ENCODE measurements around the gene TBX6.
"Not testable (repeated sequence)": the region's sequence is repeated elsewhere in the genome, so short reads cannot be mapped to it uniquely, and the experiment has no call there.

Gene TBX6, protein sequence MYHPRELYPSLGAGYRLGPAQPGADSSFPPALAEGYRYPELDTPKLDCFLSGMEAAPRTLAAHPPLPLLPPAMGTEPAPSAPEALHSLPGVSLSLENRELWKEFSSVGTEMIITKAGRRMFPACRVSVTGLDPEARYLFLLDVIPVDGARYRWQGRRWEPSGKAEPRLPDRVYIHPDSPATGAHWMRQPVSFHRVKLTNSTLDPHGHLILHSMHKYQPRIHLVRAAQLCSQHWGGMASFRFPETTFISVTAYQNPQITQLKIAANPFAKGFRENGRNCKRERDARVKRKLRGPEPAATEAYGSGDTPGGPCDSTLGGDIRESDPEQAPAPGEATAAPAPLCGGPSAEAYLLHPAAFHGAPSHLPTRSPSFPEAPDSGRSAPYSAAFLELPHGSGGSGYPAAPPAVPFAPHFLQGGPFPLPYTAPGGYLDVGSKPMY
- 0.35 to 0.72 reads per million in 2 donors for total RNA-seq

DNA sequence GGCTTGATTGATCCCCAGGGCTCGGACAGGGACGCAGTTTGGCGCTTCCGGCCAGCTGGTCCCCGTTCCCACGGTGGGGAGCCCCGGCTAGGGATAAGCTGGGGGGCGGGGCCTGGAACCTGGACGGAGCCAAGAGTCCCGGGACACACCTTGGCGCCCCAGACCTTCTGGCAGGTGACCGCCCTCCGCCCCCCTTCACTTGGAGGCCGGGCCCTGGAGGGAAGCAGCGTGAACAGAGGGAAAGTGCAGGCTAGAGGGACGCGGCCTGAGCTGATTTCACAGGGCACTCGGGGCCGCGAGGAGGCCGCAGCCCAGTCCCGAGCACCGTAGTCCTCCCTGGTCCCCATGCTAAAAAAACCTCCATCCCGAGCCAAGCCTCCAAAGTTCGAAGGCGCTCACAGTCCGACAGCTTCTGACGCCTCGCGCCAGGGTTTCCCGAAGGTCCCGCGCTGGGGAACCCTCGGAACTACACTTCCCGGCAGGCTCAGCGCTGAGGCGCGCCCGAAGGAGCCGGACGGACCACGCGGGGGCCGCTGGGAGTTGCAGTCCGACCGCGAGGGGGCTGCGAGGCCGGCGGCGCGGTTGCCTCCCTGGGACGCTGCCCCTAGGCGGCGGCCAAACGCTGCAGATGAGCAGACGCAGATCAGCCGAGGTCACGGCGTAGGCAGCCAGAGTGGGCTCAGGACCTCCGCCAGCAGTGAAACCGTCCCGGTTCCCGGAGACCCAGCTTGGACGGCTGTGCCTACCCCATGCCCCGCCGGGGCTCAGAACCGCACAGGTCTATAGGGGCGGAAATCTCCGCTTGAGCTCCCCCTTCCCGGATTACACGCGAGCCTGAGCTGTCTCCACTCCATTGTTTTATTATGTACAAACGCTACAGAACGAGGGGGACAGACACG, at the start of gene TBX6:
Gene TBX6, minus strand, starts transcription at position 451 of the 899 bp plus-strand sequence. CDS start 731 bp downstream, outside the sequence.
- DNase-seq = peak; percentile 90

DNA sequence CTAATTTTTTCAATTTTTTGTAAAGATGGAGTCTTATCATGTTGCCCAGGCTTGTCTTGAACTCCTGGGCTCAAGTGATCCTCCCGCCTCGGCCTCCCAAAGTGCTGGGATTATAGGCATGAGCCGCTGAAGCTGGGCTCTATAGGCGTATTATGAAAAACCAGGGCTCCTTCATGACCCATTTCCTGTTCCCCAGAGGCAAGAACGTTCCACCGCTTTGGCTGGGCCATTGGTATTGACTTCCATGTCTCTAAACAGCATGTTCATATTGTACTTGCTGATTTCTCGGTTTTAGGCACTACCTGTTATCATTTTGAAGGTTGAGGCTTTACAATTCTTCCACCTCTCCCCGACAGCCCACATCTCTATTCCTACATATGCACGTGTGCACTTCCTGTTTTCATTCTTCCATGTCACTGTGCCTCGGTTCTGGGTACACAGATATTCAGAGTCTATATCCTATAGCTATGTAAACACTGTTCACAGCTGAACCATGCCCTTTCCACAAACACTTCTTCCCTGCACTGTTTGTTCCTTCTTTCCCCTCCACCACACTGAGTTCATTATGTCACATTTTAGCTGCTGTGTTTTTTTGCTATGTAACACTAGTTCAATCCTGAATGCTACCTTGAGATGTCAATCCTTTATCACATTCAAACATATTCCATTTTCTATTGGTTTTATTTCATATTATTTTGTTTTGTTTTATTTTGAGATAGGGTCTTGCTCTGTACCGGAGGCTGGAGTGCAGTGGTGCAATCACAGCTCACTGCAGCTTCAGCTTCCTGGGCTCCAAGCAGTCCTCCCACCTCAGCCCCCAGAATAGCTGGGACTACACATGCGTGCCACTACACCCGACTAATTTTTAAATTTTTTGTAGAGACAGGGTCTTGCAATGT, 48.1 kb upstream of the TBX6 start:
- no peak for DNase-seq

DNA sequence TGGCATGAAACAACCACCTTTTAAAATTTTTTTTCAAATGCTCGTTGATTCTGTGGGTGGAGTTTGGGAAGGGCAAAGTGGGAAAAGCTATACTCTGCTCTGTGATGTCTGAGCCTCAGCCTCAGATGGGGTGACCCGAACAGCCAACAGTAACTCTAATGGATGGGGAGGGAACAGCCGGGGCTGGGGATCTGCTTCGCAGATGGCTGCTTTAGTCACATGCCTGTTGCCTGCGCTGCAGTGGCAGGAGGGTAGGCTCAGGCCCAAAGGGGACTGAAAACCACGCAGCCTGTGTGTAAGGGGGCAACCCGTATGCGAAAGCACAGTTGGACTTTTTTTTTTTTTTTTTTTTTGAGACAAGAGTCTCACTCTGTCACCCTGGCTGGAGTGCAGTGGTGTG, 46.2 kb upstream of the TBX6 start:
- no peak for DNase-seq

DNA sequence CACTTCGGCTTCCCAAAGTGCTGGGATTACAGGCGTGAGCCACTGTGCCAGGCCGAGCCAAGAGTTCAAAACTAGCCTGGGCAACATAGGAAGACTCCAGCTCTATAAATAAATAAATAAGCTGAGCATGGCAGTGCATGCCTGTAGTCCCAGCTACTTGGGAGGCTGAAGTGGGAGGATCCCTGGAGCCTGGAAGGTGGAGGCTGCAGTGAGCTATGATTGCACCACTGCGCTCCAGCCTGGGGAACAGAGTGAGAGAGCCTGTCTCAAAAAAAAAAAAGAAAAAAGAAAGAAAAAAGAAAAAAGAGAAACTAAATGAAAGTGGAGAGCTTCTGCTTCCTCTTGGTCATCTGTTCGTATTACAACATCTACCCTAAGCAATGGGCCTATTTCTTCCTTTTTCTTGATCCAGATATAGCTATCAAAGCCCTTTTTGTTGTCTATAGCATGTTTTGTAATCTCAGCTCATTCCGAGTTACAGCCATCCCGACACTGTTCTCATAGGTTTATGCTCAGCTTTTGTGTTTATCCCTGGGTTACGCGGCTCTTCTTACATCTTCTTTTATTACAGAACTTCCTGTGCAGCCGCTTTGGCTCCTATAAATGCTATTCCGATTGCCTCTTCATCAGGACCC, 45.4 kb upstream of the TBX6 start:
- no peak for DNase-seq

DNA sequence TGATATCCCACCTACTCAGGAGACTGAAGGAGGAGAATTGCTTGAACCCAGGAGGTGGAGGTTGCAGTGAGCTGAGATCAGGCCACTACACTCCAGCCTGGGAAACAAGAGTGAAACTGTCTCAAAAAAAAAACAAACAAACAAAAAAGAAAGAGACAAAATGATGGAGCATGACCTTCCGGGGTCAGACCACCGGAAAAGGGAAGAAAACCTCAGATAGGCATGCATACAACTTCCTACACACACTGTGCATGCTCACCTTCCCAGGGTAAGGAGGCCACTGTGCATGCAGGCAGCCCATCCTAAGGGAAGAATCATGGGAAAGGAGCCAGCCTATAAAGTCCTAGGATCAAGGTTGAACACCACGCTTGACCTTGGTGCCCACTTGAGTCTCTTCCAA, 40.9 kb upstream of the TBX6 start:
- no peak for DNase-seq

DNA sequence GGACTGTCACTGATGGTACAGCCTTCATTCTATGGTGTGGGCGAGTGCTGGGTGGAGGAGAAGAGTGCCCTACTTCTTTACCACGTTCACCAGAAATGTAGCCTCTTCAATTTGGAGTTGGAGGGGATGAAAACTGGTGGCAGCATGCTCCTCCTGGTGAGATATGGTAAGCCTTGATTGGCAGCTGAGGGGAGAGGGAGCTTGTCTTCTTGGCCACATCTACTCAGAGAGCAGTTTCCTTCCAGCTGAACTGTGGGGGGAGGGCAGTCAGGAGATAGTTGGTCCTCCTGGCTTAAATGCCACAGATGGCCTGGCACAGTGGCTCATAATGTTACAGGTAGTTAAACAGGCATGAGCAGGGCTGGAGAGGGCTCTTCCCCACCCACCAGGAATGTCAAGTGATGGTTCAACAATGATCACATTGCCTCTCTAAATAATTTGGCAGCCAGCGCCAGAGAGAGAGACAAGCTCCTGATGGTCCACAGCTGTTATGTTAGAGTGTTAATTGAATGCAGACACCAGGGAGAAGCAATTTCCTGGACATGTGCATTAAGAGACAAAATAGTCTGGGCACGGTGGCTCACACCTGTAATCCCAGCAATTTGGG, 40.2 kb upstream of the TBX6 start:
- no peak for DNase-seq

DNA sequence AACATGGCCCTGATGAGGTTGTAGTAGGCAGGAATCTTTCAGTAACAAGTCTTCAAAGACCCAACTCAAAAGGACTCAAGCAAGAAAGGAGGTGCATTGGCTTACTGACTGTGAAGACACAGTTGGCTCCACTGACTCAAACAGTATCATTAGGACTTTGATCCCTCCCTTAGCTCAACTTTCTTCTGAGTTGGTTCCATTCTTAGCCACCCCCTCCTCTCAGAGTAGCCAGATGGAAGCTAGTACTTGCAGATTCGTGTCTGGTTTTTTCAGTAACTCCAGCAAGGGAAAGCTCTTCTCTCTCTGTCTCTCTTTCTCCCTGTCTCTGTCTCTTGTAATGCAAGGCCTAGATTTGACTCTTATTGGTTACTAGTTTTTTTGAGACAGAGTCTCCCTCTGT, 36.3 kb upstream of the TBX6 start:
- no peak for DNase-seq

DNA sequence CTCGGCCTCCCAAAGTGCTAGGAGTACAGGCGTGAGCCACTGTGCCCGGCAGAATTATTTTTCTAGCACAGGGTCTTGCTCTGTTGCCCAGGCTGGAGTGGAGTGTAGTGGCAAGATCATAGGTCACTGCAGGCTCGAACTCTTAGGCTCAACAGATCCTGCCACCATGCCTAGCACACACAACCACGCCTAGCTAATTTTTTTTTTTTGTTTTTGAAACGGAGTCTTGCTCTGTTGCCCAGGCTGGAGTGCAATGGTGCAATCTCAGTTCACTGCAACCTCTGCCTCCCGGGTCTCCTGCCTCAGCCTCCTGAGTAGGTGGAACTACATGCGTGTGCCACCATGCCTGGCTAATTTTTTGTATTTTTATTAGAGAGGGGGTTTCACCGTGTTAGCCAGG, 34.0 kb upstream of the TBX6 start:
- not testable (repeated sequence) for DNase-seq

DNA sequence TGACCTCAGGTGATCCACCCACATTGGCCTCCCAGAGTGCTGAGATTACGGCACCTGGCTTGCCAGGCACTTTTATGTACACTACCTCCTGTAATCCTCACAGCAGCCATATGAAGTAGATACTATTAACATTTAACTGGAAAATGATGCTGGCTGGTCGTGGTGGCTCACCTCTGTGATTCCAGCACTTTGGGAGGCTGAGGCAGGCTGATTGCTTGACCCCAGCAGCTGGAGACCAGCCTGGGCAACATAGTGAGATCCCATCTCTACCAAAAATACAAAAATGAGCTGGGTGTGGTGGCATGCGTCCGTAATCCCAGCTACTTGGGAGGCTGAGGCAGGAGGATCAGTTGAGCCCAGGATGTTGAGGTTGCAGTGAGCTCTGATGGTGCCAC, 33.3 kb upstream of the TBX6 start:
- no peak for DNase-seq

DNA sequence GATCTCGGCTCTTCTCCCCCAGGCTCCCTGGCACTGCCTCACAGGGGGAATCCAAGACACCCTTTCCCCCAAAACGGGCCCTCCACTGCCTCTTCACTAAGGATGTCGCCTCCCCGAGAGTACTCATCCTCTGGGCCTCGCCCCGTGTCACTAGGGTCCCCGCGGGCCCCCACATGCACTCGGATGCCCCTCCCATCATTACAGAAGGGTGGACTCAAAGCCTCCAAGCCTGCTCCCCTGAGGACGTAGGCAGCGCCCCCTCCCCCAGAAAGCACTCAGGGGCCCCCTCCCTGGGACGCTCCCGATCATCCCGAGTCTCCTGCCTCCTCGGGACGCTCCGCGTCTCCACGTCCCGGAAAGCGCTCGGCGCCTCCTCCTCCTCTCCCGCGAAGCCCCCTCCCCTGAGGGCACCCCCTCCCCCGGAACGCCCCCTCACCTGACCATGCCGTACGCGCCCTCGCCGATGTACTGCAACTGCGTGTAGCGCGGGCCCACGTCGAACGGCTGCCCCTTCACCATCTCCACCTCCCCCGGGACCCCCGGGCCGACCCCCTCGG, 31.0 kb upstream of the TBX6 start:
- peak; percentile 6 for DNase-seq

DNA sequence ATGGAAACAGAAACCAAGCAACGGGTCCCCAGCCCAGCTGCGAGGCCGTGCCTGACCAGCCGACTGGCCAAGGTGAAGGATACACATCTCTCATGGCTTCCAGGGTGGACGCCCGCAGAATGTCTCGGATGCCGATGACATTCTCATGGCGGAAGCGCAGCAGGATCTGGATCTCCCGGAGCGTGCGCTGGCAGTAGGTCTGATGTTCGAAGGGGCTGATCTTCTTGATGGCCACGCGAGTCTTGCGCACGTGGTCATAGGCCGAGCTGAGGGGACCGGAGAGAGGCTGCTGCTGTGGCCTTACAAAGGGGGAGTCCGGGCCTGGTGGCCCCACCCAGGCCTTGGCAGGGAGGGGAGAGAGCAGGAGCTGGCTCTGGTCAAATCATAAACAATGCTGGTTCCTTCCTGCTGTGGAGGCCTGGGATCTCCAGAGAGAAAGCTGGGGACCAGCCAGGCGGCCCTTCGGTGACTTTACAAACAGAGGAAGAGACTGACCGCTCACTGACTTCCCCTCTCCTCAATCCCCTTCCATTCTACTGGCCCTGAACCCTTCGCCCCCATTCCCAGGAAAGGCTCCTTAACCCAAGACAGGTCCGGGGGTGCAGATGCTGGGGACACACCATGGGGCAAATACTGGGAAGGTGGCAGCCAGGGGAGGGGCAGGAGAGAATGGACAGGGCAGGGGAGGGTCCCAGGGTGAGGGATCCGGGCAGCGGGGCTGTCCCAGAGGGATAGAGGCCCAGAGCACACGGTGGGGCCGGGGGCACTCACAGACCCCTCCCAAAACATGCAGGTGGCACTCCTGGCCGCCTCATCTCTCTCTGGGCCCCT, 30.2 kb upstream of the TBX6 start:
- DNase-seq = no peak

DNA sequence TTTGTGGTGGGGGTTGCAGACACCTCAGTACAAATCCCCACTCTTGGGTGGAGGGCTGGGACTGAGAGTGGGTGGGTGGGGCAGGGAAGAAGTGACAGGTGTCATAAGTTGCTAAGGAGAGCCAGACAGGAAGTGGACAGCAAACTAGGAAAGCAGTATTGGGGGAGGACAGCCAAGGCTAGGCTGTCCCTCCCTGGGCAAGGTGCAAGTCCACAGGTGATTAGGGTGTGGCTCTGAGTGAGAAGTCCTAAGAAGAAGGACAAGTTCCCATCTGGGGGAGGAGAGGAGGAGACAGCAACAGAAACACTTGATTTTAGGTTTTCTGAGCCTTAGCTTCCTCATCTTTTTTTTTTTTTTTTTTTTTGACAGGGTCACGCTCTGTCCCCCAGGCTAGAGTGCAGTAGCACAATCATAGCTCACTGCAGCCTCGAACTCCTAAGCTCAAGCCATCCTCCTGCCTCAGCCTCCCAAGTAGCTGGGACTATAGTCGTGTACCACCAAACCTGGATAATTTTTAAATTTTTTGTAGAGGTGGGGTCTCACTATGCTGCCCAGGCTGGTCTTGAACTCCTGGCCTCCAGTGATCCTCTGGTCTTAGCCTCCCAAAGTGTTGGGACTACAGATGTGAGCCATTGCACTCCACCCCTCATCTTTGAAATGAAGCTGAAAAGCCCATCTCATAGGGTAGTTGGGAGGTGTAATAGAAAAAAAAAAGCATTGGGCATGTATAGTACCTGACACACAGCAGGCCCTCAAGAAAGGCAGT, 28.8 kb upstream of the TBX6 start:
- no peak for DNase-seq

DNA sequence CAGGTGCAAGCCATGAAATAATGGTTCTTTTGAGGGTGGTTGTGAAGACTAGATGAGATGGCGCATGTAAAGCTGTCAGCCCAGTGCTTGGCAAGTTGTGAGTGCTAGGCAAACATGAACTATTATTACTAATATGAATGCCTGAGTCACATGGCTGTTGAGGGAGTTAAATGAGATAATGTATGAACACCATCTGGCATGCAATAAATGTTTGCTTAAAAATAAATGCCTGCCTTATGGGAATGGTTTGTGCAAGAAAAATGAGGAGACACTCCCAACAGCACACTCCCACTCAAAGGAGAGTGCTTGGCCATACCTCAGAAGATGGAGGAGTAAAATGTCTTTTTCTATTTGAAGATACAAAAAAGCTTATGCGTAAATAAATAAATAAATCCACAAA, 27.7 kb upstream of the TBX6 start:
- DNase-seq = no peak

DNA sequence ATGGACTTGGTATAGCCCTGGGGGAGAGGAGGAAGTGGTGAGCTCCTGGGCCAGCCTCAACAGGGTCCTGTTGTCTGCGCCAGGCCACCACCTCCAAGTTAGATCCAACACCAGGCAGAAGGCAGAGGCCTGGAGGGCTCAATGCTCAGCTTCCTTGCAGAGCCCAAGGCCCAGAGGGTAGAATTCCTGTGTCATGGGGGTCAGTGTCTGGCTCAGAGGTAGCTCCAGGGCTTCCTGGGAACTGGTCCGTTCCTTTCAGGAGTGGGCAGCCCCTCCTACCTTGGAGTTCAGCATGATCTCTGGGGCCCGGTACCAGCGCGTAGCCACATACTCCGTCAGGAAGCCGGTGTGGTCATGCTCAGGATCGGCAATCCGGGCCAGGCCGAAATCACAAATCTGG, 26.0 kb upstream of the TBX6 start:
- DNase-seq = no peak

DNA sequence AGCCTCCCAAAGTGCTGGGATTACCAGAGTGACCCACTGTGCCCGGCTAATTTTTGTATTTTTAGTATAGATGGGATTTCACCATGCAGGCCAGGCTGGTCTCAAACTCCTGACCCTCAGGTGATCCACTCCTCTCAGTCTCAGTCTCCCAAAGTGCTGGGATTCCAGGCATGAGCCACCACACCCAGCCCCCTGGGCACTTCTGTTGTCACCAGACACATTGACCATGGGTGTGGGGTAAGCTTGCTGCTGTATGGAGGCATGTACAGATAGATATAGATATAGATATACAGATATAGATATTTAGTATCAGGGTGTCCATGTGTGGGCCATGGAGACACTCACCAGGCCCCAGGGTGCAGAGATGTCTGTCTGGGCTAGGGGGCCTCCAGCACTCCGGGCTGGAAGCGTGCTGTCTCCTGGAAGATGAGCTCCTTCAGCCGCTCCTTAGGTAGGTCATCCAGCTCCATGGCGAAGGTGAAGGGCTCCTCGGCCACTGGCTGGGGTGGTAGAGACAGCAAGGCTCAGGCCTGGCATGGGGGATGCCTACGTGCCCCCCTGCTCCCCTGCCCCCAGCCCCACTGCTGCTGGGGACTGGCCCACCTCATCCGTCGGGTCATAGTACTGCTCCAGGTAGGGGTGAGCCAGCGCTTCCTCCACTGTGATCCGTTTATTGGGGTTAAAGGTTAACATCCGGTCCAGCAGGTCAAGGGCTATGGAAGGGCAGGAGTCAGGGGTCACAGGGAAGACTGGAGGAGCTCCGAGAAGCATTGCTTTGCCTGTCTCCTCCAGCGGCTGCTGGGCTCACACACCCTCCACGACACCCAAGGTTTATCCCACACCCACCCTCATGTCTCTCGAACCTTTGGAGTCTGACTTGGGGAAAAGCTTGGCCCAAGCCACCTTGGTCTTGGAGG, 24.8 kb upstream of the TBX6 start:
- no peak for DNase-seq

DNA sequence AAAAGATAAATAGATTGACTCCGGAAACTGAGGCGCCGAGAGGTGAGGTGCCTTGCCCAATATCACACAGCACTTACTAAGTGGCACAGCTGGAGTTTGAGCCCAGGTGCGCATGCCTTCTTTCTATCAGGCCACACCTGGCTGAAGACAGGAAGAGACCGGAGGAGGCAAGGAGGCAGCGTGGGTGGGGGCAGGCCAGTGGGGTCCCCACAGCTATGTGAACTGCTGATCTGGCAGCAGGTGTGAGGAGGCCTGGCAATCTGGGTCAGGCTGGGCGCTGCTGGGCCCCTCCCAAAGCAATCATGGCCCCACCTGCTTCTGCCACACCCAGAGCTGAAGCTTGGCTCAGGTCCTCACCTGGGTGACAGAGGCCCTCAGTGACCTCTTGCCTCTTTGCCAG, 23.5 kb upstream of the TBX6 start:
- DNase-seq = no peak

DNA sequence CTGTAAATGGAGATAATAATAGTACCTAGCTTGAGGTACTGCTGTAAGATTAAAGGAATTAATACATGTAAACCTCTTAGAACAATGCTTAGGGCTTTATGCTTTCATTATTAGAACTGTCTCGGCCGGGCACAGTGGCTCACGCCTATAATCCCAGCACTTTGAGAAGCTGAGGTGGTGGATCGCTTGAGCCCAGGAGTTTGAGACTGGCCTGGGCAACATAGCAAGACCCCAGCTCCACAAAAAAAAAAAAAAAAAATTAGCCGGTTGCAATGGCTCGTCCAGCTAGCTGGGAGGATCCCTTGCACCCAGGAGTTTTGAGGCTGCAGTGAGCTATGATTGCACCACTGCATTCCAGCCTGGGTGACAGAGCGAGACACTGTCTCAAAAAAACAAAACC, 23.1 kb upstream of the TBX6 start:
- not testable (repeated sequence) for DNase-seq

DNA sequence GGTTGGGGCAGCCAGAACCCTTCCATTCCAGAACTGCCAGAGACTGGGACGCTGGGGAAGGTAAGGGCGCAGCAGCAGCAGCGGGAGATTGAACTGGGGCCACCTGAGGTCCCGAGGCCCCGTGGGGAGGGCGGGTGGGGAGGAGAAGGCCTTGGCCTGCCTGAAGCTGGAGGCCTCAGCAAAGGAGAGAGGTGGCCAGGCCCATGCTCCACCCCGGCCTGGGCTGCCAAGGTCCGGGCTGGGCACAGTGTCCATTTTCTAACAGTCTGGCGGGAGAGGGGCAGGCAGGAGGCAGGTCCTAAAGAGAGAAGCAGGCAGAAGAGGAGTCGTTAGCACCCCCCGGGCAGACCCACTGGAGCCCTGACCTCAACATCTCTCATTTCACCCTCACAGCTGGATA, 22.7 kb upstream of the TBX6 start:
- no peak for DNase-seq
